NCI-H460 (cell line): Measurements from ENCODE around the gene CLK3. TPM values are rescaled to one million over a fixed set of nuclear protein-coding genes. Genes with fewer than 3 reads are reported as not detected.
A peak's percentile ranks its signal among the peaks of the same experiment; 100 is the strongest.

Experiments
- DNase-seq: peaks from one replicate; pipeline ENCODE4 v3.0.0-alpha.2; 2016; ENCODE audit warnings: low read depth; ENCODE audit errors: extremely low read depth
- total RNA-seq: library from RNA; depleted of rRNA; stranded (reverse); fragments of >200 nt; shearing (Covaris generic); gene quantifications from 2 replicates; pipeline ENCODE4 v1.2.3, GENCODE V29; 2014

Gene CLK3
- total RNA-seq, 1 experiment from 2014 or later = 49.8 TPM

GRCh38 chr15:74603026-74603788 lies 12.4 kb upstream of the CLK3 start:
- DNase-seq = no peak

GRCh38 chr15:74603789-74604705 lies 11.6 kb upstream of the CLK3 start:
- no peak for DNase-seq

DNA sequence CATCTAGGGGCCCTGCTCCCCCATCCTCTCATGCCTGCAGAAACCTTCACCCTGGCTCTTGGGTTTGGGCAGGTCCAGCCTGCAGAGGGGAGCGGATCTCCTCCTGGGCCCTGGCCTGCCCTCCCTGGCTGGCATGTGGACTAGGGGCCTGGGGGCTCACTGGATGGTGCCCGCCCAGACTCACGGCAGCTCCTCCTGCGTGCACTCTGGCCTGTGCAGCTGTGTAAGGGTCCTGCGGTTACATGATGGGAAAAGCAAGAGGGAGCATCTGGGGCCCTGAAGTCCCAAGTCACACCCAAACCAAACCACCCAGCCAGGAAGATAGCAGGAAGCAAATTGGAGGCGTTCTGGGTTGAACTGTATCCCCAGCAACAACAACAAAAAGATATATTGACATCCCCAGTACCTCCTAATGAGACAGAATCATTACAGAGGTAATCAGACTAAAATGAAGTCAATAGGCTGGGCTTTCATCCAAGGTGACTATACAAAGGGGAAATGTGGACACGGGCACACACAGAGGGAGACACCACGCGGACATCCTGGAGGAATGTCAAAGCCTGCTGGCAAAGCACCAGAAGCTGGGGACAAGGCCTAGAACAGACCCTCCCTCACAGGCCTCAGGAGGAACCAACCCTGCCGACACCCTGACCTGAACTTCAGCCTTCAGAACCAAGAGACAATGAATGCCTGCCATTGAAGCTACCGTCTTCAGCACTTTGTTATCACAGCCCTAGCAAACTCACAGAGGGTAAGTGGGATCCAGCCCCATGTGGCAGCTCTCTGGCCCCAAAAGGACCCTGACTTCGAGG lies 10.4 kb upstream of the CLK3 start:
- no peak for DNase-seq

- DNase-seq = no peak
These were observed 9.9 kb upstream of the CLK3 start for GRCh38 chr15:74605795-74606150.

DNA sequence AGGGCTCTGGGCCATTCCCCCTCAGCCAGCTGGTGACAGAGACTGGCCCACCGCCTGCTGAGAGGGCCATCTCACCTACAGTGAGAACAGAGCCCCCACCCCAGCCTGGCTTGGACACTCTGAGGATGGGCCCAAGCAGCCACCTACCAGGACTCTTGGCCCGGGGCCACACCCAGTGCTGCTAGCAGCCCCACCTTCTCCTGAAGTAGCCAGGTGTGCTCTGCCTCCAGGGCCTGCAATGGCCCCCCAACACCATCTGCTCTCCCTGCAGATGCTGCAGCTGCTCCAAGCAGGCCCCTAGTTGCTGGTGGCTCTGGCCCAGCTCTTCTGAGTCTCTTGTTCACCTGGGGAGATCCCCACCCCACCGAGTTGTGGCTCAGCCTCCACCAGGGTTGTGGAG lies 6.8 kb upstream of the CLK3 start:
- DNase-seq = no peak

DNA sequence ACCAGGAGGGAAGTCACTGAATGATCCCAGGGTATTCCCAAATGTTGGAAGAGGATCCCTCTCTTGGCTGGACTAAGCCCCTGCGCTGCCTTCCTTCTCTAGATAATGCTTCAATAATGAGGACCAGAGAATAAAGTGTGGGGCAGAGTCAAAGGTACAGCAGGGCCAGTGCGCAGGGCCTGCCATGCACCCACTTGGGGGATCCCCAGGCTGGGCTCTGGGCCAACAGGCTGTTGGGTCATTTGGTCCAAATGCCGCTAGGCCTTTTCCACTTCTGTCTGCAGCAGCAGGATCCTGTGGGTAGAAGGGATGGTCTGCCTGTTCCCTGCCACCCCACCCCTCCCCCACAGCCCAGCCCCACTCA lies 5.7 kb upstream of the CLK3 start:
- no peak for DNase-seq

DNA sequence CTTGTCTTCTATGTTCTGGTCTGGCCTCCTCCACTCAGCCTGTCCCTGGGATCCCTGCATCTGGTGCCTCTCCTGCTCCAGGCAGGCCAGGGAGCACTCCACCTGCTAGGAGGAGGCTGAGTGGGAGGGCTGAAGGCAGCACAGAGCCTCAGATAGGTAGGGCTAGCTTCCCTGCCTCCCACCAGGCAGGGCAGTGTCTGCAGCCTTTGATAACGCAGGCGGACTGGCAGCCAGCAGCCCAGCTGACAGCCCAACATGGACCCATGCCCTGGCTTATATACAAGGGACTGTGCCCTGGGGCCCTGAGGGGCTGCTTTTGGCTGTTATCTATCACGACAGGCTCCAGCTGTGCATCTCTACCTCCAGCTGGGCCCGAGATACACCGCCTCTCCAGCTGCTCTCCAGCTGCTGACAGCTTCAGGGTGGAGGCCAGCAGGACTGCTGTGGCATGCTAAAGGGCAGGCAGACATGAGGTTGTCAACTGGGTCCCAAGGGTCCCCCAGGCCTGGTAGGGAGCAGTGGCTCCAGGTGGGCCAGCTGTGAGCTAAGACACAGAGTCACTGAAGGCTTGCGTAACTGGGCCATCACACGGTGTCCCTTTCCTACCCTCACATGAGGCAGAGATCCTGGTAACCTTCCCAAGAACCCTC lies 5.2 kb upstream of the CLK3 start:
- DNase-seq = no peak

GRCh38 chr15:74611341-74611740 lies 4.3 kb upstream of the CLK3 start:
- no peak for DNase-seq

GRCh38 chr15:74611834-74612233 lies 3.8 kb upstream of the CLK3 start:
- DNase-seq = no peak

DNA sequence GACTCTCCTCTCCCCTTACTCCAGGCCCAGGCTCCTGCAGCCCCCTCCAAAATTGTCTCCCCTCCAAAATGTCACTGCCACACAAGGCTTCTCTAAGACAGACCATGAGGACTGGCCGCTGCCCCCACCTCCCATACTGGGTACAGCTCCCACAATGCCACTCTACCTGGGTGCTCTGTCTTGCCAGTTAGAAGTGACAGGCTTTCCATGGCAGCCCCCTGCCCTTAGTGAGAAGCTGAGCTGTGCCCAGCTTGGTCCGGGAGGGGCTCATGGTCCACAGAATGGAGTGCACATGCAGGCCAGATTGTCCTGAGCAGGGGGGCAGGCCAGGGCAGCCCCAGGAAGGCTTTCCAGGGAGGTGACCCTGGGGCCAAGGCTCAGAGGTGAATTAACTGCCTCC lies 3.0 kb upstream of the CLK3 start:
- no peak for DNase-seq

GRCh38 chr15:74613089-74613952 lies 2.3 kb upstream of the CLK3 start:
- no peak for DNase-seq

DNA sequence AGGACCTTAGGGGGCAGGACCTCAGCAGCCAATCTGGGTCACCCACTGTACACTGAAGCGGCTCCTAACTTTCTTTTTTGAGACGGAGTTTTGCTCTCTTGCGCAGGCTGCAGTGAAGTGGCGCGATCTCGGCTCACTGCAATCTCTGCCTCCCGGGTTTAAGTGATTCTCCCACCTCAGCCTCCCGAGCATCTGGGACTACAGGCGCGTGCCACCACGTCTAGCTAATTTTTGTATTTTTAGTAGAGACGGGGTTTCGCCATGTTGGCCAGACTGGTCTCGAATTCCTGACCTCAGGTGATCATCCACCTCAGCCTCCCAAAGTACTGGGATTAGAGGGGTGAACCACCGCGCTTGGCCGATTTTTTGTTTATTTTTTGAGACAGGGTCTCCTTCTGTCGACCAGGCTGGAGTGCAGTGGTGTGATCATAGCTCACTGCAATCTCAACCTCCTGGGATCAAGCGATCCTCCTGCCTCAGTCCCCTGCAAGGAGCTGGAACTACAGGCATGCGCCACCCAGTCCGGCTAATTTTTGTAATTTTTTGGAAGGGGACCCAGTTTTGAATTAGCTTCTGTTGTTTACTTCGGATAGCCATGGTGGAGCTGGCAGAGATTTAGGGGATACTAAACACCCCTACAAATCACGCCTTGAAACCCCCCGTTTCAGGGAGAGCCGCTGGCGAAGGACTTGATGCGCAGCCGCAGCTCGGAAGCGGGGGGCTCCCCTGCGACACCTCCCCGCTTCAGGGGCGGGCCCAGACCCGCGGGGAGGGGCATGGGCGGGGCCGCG lies 1.5 kb upstream of the CLK3 start:
- DNase-seq = no peak

GRCh38 chr15:74614744-74615507 lies 710 bp upstream of the CLK3 start:
- DNase-seq = peak; percentile 42

DNA sequence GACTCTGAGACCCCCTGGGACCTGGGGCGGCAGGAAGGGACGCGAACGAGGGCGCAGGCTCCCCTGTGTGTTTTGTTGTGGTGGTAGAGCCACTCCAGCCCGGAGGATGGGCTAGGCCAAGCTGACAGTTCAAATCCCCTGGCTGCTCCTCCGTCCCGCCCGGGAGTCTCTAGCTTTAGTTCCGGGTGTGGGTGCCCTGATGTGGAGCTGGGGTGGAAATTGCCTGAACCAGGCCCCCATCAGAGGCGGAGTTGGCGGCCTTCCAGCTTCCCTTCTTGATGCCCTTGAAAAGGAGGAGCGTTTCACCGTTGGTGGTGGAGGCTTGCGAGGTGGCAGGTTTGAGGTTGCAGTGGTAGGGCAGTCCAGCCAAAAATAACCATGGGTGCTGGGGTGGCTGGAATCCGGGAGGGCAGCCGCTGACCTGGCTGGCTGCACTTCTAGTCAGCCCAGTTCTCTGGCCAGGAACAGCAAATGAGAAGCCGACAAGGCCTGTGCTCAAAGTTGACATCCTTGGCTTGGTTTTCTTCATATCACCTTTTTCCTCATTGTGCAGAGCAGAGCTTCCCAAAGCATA lies 817 bp downstream of the CLK3 start:
- DNase-seq = no peak

GRCh38 chr15:74616996-74617395 lies 1.4 kb downstream of the CLK3 start:
- no peak for DNase-seq

- no peak for DNase-seq
These were observed 3.4 kb downstream of the CLK3 start for GRCh38 chr15:74618841-74619596.
